NT2/D1 (cell line): ENCODE results near the gene TPI1.
"Not testable (repeated sequence)": the region's sequence is repeated elsewhere in the genome, so short reads cannot be mapped to it uniquely, and the experiment has no call there.

Experiments used
- DNase-seq: peaks from one replicate; pipeline ENCODE4 v3.0.0-alpha.2; 2011; ENCODE audit warnings: low read depth, low spot score
- H3K27me3 ChIP-seq: 2 replicates; pipeline ENCODE4 v1.6.0; 2011; ENCODE audit warnings: mild to moderate bottlenecking; ENCODE audit not compliant: insufficient read length, insufficient read depth
- H3K36me3 ChIP-seq: 2 replicates; pipeline ENCODE4 v1.6.1; 2011; ENCODE audit warnings: mild to moderate bottlenecking, low read length, mixed read lengths; ENCODE audit not compliant: insufficient read depth, insufficient read length
- H3K4me1 ChIP-seq: 2 replicates; pipeline ENCODE4 v1.5.1; 2011; ENCODE audit not compliant: insufficient read depth, insufficient read length
- H3K4me3 ChIP-seq: 2 replicates; pipeline ENCODE4 v1.5.1; 2011; ENCODE audit warnings: low read depth; ENCODE audit not compliant: insufficient read length
- H3K9ac ChIP-seq: 2 replicates; pipeline ENCODE4 v1.6.0; 2011; ENCODE audit warnings: low read depth; ENCODE audit not compliant: insufficient read length
- H3K9me3 ChIP-seq: 2 replicates; pipeline ENCODE4 v1.5.1; 2011; ENCODE audit warnings: mild to moderate bottlenecking, low read length; ENCODE audit not compliant: insufficient read depth
- SUZ12 ChIP-seq: IDR thresholded peaks from 2 replicates; pipeline ENCODE4 v1.6.1; 2011; ENCODE audit not compliant: insufficient read length, insufficient read depth; ENCODE audit errors: extremely low read depth
- YY1 ChIP-seq: IDR thresholded peaks from 2 replicates; pipeline ENCODE4 v1.6.1; 2011; ENCODE audit not compliant: insufficient read length, insufficient read depth
- ZNF274 ChIP-seq: IDR thresholded peaks from 2 replicates; pipeline ENCODE4 v1.6.1; 2011; ENCODE audit warnings: mild to moderate bottlenecking, low read depth, low read length

Gene TPI1

DNA sequence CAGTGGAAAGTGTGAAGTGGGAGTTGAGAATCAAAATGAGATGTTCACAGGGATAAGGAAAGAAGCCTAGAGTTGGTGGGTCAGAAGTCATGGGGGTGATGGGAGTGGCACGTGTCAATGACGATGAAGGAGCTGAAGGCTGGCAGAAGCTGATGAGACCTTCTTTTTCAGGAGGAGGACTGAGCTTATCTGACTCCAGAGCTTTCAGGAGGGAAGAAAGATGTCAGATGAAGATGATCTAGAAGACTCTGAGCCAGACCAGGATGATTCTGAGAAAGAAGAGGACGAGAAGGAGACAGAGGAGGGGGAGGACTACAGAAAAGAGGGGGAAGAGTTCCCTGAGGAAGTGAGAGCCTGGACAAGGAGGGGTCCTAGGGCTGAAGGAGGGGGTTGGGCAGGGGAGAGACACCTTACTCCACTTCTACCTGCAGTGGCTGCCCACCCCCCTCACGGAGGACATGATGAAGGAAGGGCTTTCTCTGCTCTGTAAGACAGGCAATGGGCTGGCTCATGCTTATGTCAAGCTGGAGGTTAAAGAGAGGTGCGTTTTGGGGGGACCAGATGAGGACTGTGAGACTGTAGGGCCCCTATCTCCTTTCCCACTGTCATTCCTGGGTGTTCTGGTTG is 38.2 kb downstream of the TPI1 start:
- no peaks in the 10 kb centered on the region for H3K9me3 ChIP-seq
- peak overlapping the region; percentile 84 for H3K9ac ChIP-seq
- H3K27me3 ChIP-seq: peaks cover 14% of the 10 kb centered on the region
- TF ChIP-seq ZNF274 (no peak), YY1 (no peak), SUZ12 (no peak)
- peak overlapping the region; percentile 62 for H3K4me3 ChIP-seq
- H3K36me3 ChIP-seq: peaks cover 5% of the 10 kb centered on the region
- peaks cover 10% of the 10 kb centered on the region for H3K4me1 ChIP-seq
- DNase-seq: no peak

DNA sequence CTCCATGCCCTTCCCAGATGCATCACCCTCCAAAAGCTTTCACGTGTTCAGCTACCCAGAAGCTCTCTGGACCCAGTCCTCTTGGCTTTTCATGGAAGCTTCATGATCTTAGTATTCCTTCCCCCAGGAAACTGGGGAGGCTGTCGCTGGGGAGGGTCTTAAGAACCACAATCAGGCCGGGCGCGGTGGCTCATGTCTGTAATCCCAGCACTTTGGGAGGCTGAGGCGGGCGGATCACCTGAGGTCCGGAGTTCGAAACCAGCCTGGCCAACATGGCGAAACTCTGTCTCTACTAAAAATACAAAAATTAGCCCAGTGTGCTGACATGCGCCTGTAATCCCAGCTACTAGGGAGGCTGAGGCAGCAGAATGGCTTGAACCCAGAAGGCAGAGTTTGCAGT is 40.8 kb downstream of the TPI1 start:
- H3K27me3 ChIP-seq: peaks cover 14% of the 10 kb centered on the region
- H3K4me3 ChIP-seq, H3K9ac ChIP-seq, H3K9me3 ChIP-seq, DNase-seq, H3K36me3 ChIP-seq: not testable (repeated sequence)
- H3K4me1 ChIP-seq: peaks cover 15% of the 10 kb centered on the region

GRCh38 chr12:6909421-6910145 is 42.3 kb downstream of the TPI1 start:
- Histone ChIP-seq H3K9ac (no peak overlapping the region), H3K4me3 (no peak overlapping the region), H3K36me3 (peaks cover 5% of the 10 kb centered on the region), H3K4me1 (peaks cover 15% of the 10 kb centered on the region), H3K9me3 (no peaks in the 10 kb centered on the region), H3K27me3 (peaks cover 16% of the 10 kb centered on the region)
- TF ChIP-seq SUZ12 (no peak), ZNF274 (no peak), YY1 (no peak)
- no peak for DNase-seq

DNA sequence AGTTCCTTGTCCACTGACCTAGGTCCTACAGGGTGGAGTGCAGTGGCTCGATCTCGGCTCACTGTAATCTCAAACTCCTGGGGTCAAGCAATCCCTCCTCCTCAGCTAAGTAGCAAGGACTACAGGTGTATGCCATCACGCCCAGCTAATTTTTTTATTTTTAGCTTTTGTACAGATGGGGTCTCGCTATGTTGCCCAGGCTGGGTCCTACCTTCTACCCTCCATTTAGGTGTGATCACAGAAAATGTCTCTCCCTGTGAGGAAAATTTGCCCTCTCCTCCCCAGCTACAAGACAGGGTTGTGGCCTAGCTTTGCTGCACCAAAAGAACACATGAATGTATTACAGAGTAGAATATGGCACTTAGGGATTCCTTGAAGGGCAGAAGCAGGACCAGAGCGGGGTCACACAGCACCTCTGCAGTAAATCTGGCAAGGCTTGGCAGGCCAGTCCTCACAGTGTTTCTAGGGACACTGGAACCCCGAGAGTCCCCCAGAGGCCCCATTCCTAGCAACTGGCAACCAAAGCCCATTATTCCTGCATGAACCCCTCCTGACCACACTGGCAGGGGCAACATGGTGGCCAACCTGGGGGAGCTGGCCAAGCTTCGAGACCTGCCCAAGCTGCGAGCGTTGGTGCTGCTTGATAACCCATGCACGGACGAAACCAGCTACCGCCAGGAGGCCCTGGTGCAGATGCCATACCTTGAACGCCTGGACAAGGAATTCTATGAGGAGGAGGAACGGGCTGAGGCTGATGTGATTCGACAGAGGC is 45.0 kb downstream of the TPI1 start:
- Histone ChIP-seq H3K4me3 (no peak overlapping the region), H3K9me3 (no peaks in the 10 kb centered on the region), H3K36me3 (peaks cover 15% of the 10 kb centered on the region), H3K4me1 (peaks cover 22% of the 10 kb centered on the region), H3K27me3 (peaks cover 9% of the 10 kb centered on the region), H3K9ac (peak overlapping the region; percentile 29)
- DNase-seq: no peak
- TF ChIP-seq YY1 (no peak), ZNF274 (no peak), SUZ12 (no peak)

- no peak for DNase-seq
- Histone ChIP-seq H3K36me3 (peaks cover 29% of the 10 kb centered on the region), H3K4me1 (peaks cover 28% of the 10 kb centered on the region), H3K9ac (peak within 1 kb of the TSS; percentile 92), H3K27me3 (peaks cover 9% of the 10 kb centered on the region), H3K9me3 (no peaks in the 10 kb centered on the region), H3K4me3 (peak within 1 kb of the TSS; percentile 79)
- TF ChIP-seq YY1 (peak; percentile 6), ZNF274 (no peak), SUZ12 (no peak)
These were observed 47.1 kb downstream of the TPI1 start, which contains the start of gene ENO2 for GRCh38 chr12:6914246-6914946. ENO2 (plus strand) TSS chr12:6914580; CDS start chr12:6915833, 1,253 bp downstream.

GRCh38 chr12:6914947-6915788 is 47.8 kb downstream of the TPI1 start:
- DNase-seq: no peak
- peak overlapping the region; percentile 92 for H3K9ac ChIP-seq
- H3K27me3 ChIP-seq: peaks cover 9% of the 10 kb centered on the region
- no peak for TF ChIP-seq SUZ12
- no peak for TF ChIP-seq ZNF274
- no peak for TF ChIP-seq YY1
- peak overlapping the region; percentile 79 for H3K4me3 ChIP-seq
- no peaks in the 10 kb centered on the region for H3K9me3 ChIP-seq
- H3K4me1 ChIP-seq: peaks cover 28% of the 10 kb centered on the region
- H3K36me3 ChIP-seq: peaks cover 36% of the 10 kb centered on the region
